ENCODE results near the gene EIF3A. TPM values are rescaled to one million over a fixed set of nuclear protein-coding genes. Genes with fewer than 3 reads are reported as not detected.

The EIF3A gene
- total and polyA plus RNA-seq, 2 of the 8 experiments (the other 6 are each of a cell fraction or from before 2014, with no cell fraction given): 26.8 to 209 TPM

DNA sequence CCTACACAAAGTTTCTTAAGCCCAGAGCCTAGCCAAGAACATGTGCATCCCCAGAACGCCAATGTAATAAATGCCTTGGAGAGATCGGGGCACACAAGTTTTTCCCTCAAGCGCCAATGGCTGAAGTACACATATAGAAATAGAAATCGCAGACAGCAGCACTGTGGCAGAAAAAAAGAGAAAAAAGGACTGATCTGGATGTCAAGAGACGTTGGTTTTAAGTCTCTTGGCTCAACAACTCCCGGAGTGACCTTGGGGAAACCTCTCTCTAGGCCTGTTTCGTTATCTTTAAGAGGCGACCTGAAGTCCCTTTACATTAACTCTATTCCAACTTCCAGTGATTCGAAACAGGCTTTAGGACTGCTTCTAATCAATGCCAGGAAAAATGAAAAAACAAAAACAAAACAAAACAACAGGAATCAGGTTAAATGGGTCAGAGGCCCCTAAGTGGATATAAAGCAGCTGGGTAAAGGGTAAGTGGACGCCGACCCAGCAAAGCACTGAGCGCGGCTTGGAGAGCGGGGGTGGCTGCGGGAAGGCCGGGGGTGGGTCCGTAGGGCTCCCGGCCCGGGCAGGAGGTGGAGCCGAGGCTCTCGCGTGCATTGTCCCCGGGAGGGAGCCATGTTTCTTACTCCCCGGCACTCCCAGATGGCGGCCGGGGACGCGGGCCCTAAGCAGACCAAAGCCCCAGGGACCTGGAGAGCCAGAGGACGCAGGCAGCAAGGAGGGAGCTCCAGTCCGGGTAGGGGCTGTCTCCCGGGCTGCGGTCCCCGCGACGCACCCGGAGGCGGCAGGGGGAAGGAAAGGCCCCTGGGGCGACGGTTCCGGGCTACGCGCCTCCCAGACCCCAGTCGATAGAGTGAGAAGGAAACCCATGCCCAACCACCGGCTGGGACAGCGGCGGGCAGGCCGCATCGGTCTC, 757 bp downstream of the EIF3A start (continued):
- TF ChIP-seq CTBP2 (IDR thresholded peaks at IDR 0.05; ENCODE audit: borderline replicate concordance, insufficient read depth, insufficient read length, low read length): no peak
- TF ChIP-seq NRF1 (IDR thresholded peaks at IDR 0.05; ENCODE audit: low read depth, low read length): no peak
- TF ChIP-seq ZNF274 (IDR thresholded peaks at IDR 0.05; ENCODE audit: borderline replicate concordance, extremely low read depth, low read length): no peak
- TF ChIP-seq SIX5 (IDR thresholded peaks at IDR 0.05; ENCODE audit: low read depth, low read length): no peak
- TF ChIP-seq BACH1 (IDR thresholded peaks at IDR 0.05; ENCODE audit: low read length): no peak
- TF ChIP-seq EGR1 (IDR thresholded peaks at IDR 0.05; ENCODE audit: borderline replicate concordance, low read depth, low read length): peak; percentile 45; the same call in 1 of the 2 replicates
- TF ChIP-seq SP4 (IDR thresholded peaks at IDR 0.05; ENCODE audit: low read length): 0 out of 2 replicates have a peak, but pooled peaks have one; percentile 1
- TF ChIP-seq MAFK (IDR thresholded peaks at IDR 0.05; ENCODE audit: low read depth, low read length): no peak
- TF ChIP-seq, protein P1, sequence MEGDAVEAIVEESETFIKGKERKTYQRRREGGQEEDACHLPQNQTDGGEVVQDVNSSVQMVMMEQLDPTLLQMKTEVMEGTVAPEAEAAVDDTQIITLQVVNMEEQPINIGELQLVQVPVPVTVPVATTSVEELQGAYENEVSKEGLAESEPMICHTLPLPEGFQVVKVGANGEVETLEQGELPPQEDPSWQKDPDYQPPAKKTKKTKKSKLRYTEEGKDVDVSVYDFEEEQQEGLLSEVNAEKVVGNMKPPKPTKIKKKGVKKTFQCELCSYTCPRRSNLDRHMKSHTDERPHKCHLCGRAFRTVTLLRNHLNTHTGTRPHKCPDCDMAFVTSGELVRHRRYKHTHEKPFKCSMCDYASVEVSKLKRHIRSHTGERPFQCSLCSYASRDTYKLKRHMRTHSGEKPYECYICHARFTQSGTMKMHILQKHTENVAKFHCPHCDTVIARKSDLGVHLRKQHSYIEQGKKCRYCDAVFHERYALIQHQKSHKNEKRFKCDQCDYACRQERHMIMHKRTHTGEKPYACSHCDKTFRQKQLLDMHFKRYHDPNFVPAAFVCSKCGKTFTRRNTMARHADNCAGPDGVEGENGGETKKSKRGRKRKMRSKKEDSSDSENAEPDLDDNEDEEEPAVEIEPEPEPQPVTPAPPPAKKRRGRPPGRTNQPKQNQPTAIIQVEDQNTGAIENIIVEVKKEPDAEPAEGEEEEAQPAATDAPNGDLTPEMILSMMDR (IDR thresholded peaks at IDR 0.05; ENCODE audit: control extremely low read depth in 1 of 3, insufficient read depth in 1 of 3, low read depth in 1 of 3, low read length in 3 of 3): no peak
- TF ChIP-seq KDM5A (IDR thresholded peaks at IDR 0.05; ENCODE audit: low read length): no peak
- TF ChIP-seq CEBPB (IDR thresholded peaks at IDR 0.05; ENCODE audit: low read depth, low read length): no peak
- peak; percentile 87 for TF ChIP-seq YY1 (IDR thresholded peaks at IDR 0.05; ENCODE audit: low read depth, low read length)
- TF ChIP-seq TCF12 (IDR thresholded peaks at IDR 0.05; ENCODE audit: low read depth, low read length): no peak
- TF ChIP-seq POU5F1 (IDR thresholded peaks at IDR 0.05; ENCODE audit: low read depth, low read length): no peak
- TF ChIP-seq ATF3 (IDR thresholded peaks at IDR 0.05; ENCODE audit: insufficient read depth, low read depth, low read length): no peak
- TF ChIP-seq EP300 (IDR thresholded peaks at IDR 0.05; ENCODE audit: borderline replicate concordance in 1 of 2, low read depth in 2 of 2, low read length in 2 of 2): no peak
- TF ChIP-seq MAX (IDR thresholded peaks at IDR 0.05): no peak
